ENCODE results near the gene TBCD. TPM values are rescaled to one million over a fixed set of nuclear protein-coding genes. Genes with fewer than 3 reads are reported as not detected.

Gene TBCD
- total and polyA plus RNA-seq, 9 of the 15 experiments (the other 6 are each of a cell fraction or from before 2014, with no cell fraction given) = 8.9 to 98.5 (median 28.0) TPM

GRCh38 chr17:82921426-82921825 is 169.6 kb downstream of the TBCD start:
- DNase-seq (ENCODE audit: extremely low read depth in 1 of 4, low spot score in 3 of 4) (no peak), FAIRE-seq (peak; percentile 44), ATAC-seq (no peak)
- Histone ChIP-seq H4K20me1 (replicated peaks; ENCODE audit: control insufficient read depth, insufficient read depth, low read length) (no peaks in the 10 kb centered on the region), H3K4me3 (no peak overlapping the region), H3K9ac (ENCODE audit: insufficient read depth in 1 of 2, low read depth in 2 of 2, low read length in 2 of 2) (no peak overlapping the region), H3K27ac (ENCODE audit: extremely low read depth, low read depth, low read length) (no peak overlapping the region), H3K27me3 (ENCODE audit: control insufficient read depth in 2 of 2, insufficient read depth in 2 of 2, low read length in 2 of 2) (no peaks in the 10 kb centered on the region), H3K79me2 (ENCODE audit: control insufficient read depth, insufficient read depth, low read length) (no peaks in the 10 kb centered on the region), H3K36me3 (ENCODE audit: control insufficient read depth, insufficient read depth, low read length) (peaks cover 47% of the 10 kb centered on the region; the same call in 1 of the 3 replicates), H3K4me2 (ENCODE audit: insufficient read depth, low read length) (no peak overlapping the region), H3K4me1 (replicated peaks in 1 of 2; ENCODE audit: control insufficient read depth in 2 of 2, insufficient read depth in 2 of 2, low read length in 2 of 2) (peaks cover 0 to 9% of the 10 kb centered on the region in 2 experiments; a peak in 1 of 5 replicates), H3K9me3 (replicated peaks; ENCODE audit: control insufficient read depth, insufficient read depth, low read depth, low read length) (no peaks in the 10 kb centered on the region), H2AFZ (ENCODE audit: low read depth, low read length) (no peak overlapping the region), H3K9me1 (ENCODE audit: control insufficient read depth, insufficient read depth, low read length) (no peaks in the 10 kb centered on the region)
- in situ Hi-C loops (cut with MboI) (no loop called here), intact Hi-C loops (cut with micrococcal nuclease) (no loop called here)
- ChIA-PET CTCF (ENCODE audit: low intra/inter-chr PET ratio) (no interaction called here), POLR2A (no interaction called here)
- WGBS (ENCODE audit: insufficient coverage, low coverage, missing lambda C conversion rate) = 87% methylated on average over 13 of the region's 13 CpGs
- BruUV-seq (replicated peaks) = no TSS peak
- TF ChIP-seq CCNT2 (IDR thresholded peaks at IDR 0.05; ENCODE audit: borderline replicate concordance, extremely low read depth, insufficient read length, low read depth, low read length) = no peak
- TF ChIP-seq SNRNP70 (optimal IDR thresholded peaks at IDR 0.05; ENCODE audit: low read depth, low read length) = no peak
- no peak for TF ChIP-seq HMGXB4 (CRISPR knock-in tag; IDR thresholded peaks at IDR 0.05)
- TF ChIP-seq CBX2 (IDR thresholded peaks at IDR 0.05; ENCODE audit: insufficient read depth, low read length, poor library complexity, severe bottlenecking) = no peak
- TF ChIP-seq ILK (tag; IDR thresholded peaks at IDR 0.05; ENCODE audit: borderline replicate concordance, low read depth) = no peak
- no peak for TF ChIP-seq U2AF1 (optimal IDR thresholded peaks at IDR 0.05; ENCODE audit: low read depth, low read length)
- TF ChIP-seq, protein P1, sequence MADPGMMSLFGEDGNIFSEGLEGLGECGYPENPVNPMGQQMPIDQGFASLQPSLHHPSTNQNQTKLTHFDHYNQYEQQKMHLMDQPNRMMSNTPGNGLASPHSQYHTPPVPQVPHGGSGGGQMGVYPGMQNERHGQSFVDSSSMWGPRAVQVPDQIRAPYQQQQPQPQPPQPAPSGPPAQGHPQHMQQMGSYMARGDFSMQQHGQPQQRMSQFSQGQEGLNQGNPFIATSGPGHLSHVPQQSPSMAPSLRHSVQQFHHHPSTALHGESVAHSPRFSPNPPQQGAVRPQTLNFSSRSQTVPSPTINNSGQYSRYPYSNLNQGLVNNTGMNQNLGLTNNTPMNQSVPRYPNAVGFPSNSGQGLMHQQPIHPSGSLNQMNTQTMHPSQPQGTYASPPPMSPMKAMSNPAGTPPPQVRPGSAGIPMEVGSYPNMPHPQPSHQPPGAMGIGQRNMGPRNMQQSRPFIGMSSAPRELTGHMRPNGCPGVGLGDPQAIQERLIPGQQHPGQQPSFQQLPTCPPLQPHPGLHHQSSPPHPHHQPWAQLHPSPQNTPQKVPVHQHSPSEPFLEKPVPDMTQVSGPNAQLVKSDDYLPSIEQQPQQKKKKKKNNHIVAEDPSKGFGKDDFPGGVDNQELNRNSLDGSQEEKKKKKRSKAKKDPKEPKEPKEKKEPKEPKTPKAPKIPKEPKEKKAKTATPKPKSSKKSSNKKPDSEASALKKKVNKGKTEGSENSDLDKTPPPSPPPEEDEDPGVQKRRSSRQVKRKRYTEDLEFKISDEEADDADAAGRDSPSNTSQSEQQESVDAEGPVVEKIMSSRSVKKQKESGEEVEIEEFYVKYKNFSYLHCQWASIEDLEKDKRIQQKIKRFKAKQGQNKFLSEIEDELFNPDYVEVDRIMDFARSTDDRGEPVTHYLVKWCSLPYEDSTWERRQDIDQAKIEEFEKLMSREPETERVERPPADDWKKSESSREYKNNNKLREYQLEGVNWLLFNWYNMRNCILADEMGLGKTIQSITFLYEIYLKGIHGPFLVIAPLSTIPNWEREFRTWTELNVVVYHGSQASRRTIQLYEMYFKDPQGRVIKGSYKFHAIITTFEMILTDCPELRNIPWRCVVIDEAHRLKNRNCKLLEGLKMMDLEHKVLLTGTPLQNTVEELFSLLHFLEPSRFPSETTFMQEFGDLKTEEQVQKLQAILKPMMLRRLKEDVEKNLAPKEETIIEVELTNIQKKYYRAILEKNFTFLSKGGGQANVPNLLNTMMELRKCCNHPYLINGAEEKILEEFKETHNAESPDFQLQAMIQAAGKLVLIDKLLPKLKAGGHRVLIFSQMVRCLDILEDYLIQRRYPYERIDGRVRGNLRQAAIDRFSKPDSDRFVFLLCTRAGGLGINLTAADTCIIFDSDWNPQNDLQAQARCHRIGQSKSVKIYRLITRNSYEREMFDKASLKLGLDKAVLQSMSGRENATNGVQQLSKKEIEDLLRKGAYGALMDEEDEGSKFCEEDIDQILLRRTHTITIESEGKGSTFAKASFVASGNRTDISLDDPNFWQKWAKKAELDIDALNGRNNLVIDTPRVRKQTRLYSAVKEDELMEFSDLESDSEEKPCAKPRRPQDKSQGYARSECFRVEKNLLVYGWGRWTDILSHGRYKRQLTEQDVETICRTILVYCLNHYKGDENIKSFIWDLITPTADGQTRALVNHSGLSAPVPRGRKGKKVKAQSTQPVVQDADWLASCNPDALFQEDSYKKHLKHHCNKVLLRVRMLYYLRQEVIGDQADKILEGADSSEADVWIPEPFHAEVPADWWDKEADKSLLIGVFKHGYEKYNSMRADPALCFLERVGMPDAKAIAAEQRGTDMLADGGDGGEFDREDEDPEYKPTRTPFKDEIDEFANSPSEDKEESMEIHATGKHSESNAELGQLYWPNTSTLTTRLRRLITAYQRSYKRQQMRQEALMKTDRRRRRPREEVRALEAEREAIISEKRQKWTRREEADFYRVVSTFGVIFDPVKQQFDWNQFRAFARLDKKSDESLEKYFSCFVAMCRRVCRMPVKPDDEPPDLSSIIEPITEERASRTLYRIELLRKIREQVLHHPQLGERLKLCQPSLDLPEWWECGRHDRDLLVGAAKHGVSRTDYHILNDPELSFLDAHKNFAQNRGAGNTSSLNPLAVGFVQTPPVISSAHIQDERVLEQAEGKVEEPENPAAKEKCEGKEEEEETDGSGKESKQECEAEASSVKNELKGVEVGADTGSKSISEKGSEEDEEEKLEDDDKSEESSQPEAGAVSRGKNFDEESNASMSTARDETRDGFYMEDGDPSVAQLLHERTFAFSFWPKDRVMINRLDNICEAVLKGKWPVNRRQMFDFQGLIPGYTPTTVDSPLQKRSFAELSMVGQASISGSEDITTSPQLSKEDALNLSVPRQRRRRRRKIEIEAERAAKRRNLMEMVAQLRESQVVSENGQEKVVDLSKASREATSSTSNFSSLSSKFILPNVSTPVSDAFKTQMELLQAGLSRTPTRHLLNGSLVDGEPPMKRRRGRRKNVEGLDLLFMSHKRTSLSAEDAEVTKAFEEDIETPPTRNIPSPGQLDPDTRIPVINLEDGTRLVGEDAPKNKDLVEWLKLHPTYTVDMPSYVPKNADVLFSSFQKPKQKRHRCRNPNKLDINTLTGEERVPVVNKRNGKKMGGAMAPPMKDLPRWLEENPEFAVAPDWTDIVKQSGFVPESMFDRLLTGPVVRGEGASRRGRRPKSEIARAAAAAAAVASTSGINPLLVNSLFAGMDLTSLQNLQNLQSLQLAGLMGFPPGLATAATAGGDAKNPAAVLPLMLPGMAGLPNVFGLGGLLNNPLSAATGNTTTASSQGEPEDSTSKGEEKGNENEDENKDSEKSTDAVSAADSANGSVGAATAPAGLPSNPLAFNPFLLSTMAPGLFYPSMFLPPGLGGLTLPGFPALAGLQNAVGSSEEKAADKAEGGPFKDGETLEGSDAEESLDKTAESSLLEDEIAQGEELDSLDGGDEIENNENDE (IDR thresholded peaks at IDR 0.05; ENCODE audit: low read depth, low read length) = no peak
- no peak for TF ChIP-seq ARID1B (IDR thresholded peaks at IDR 0.05)
- TF ChIP-seq ZNF354B (CRISPR knock-in tag; IDR thresholded peaks at IDR 0.05) = no peak
- no peak for TF ChIP-seq ZNF253 (CRISPR knock-in tag; conservative IDR thresholded peaks at IDR 0.05)
